SK-N-MC (cell line): ENCODE results near the gene MPO.

Experiments used
- DNase-seq: peaks from one replicate; pipeline ENCODE4 v3.0.0-alpha.2; 2011; ENCODE audit warnings: low read depth, low spot score
- H3K27ac ChIP-seq: fragments of 200-600 bp; sonication (generic); 2 replicates; pipeline ENCODE4 v1.5.1; 2016; ENCODE audit warnings: mixed run types
- H3K36me3 ChIP-seq: fragments of 200-600 bp; sonication (generic); 2 replicates; pipeline ENCODE4 v1.6.1; 2017; ENCODE audit warnings: antibody characterized with exemption, low read length, mixed read lengths; ENCODE audit not compliant: insufficient read depth
- H3K4me3 ChIP-seq: fragments of 200-600 bp; sonication (generic); 2 replicates; pipeline ENCODE4 v1.5.1; 2016
- H3K9ac ChIP-seq: fragments of 200-600 bp; sonication (generic); 2 replicates; pipeline ENCODE4 v1.8.0; 2017; ENCODE audit warnings: mixed run types, mixed read lengths; ENCODE audit not compliant: insufficient read length
- H3K9me3 ChIP-seq: fragments of 200-600 bp; sonication (generic); 2 replicates; pipeline ENCODE4 v1.6.1; 2017; ENCODE audit warnings: low read depth, mild to moderate bottlenecking, antibody characterized with exemption, low read length, moderate library complexity, mixed read lengths
- EZH2 ChIP-seq: fragments of 200-600 bp; sonication (generic); IDR thresholded peaks from one replicate; pipeline ENCODE4 v1.6.1; 2017; ENCODE audit warnings: antibody characterized with exemption
- FOXP2 ChIP-seq: optimal IDR thresholded peaks from 2 replicates; pipeline ENCODE3; 2011; ENCODE audit warnings: mild to moderate bottlenecking, moderate library complexity; ENCODE audit not compliant: insufficient read depth; ENCODE audit errors: extremely low read length, control extremely low read depth
- POLR2AphosphoS5 ChIP-seq: IDR thresholded peaks from 2 replicates; pipeline ENCODE4 v1.6.1; 2012; ENCODE audit warnings: mild to moderate bottlenecking, low read depth, low read length, borderline replicate concordance

The MPO gene

DNA sequence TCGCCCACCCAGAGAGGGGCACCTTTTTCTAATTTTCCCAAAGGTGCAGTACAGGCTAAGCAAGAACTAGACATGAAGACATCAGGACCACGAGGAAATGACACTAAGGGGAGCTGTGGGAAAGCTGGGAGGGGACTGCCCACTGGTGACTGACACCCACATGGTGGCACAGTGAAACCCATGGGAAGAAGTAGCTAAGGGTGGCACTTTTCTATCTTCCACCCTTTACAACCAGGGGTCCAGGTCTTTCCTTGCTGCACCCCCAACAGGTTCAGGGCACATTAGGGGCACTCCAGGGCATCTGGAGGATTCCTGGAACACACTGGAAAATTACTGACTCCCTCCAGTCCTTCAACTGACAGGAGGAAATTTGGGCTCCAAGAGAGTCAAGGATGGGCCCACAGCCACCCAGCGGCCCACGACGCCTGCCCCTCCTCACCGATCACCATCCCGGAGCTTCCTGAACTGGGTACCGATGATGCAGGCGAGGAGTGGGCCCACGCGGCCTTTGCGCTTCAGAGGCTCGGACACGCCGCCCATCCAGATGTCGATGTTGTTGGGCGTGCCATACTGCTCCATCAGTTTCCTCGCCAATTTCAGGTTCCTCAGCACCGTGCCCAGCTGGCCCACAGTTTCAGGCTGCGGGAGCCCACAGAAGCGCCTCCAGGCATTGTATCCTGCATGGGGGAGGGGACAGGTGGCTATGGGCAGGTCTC, 9.4 kb downstream of the MPO start:
- H3K27ac ChIP-seq, result no peak overlapping the region
- H3K36me3 ChIP-seq, result no peaks in the 10 kb centered on the region
- no peak overlapping the region for H3K4me3 ChIP-seq
- H3K9ac ChIP-seq, result no peak overlapping the region
- no peaks in the 10 kb centered on the region for H3K9me3 ChIP-seq
- no peak for TF ChIP-seq FOXP2
- TF ChIP-seq EZH2, result no peak
- TF ChIP-seq POLR2AphosphoS5, result no peak
- no peak for DNase-seq

DNA sequence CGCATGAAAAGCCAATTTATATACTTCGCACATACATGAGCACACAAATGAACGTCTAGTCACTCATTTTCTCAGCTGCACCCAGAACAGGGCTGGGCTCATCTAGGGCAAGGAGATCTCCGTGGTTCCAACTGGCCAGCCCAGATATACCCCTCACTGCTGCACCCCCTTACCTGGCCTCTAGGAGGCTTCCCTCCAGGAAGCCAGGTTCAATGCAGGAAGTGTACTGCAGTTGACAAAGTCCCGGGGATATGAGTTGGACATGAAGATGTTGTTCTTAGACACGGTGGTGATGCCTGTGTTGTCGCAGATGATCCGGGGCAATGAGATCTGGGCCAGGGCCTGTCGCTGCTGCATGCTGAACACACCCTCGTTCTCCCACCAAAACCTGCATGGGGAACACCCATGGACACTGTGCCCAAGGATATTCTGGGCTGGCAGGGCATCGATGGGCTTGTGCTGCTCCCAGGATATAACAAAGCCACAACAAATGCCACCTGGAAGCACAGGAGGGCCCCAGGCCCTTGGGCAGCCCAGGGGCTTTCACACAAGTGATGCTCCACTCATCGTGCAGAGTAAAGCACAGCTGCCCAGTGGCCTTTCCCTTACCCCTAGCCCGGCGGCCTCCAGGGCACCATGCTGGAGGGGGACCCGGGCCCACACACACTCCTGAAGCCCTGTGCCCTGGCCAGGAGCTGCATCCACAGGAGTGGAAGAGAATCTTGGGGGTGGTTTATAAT, 10.1 kb downstream of the MPO start:
- no peak overlapping the region for H3K9ac ChIP-seq
- TF ChIP-seq FOXP2, result no peak
- TF ChIP-seq POLR2AphosphoS5, result no peak
- no peak overlapping the region for H3K27ac ChIP-seq
- no peaks in the 10 kb centered on the region for H3K9me3 ChIP-seq
- H3K36me3 ChIP-seq, result no peaks in the 10 kb centered on the region
- DNase-seq, result no peak
- H3K4me3 ChIP-seq, result no peak overlapping the region

DNA sequence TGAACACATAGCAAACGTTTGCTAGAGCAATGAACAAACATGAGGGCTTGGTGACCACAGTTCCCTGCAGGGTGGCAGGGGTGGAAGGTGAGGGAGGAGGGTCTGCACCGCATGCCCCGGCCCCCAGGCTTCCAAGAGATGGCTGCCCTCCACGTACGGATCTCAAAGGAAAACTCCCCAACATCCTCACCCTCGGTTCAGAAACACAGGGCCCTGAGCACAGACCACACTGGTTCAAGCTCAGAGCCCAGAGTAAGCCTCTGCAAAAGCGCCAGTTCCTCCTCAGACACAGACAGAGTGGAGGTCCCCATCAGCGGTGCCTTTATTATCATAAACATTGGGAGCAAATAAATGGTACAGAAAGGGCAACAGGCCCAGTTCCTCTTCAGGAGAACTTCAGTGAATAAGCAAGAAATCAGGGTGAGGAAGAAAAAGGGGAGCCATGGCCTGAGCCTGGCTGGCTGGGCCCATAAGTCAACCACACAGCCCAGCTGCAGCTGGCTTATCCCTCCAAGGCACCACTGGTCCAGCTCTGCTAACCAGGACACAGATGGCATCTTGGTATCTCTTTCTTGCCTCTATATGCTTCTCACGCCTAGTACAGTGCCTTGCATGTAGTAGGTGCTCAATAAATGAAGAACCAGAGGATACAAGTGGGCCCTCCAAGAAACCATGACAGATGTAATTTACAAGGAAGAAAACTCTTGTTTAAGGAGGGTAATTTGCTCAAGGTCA, 11.0 kb downstream of the MPO start:
- H3K27ac ChIP-seq, result no peak overlapping the region
- TF ChIP-seq FOXP2, result no peak
- no peak for TF ChIP-seq EZH2
- TF ChIP-seq POLR2AphosphoS5, result no peak
- H3K9ac ChIP-seq, result no peak overlapping the region

DNA sequence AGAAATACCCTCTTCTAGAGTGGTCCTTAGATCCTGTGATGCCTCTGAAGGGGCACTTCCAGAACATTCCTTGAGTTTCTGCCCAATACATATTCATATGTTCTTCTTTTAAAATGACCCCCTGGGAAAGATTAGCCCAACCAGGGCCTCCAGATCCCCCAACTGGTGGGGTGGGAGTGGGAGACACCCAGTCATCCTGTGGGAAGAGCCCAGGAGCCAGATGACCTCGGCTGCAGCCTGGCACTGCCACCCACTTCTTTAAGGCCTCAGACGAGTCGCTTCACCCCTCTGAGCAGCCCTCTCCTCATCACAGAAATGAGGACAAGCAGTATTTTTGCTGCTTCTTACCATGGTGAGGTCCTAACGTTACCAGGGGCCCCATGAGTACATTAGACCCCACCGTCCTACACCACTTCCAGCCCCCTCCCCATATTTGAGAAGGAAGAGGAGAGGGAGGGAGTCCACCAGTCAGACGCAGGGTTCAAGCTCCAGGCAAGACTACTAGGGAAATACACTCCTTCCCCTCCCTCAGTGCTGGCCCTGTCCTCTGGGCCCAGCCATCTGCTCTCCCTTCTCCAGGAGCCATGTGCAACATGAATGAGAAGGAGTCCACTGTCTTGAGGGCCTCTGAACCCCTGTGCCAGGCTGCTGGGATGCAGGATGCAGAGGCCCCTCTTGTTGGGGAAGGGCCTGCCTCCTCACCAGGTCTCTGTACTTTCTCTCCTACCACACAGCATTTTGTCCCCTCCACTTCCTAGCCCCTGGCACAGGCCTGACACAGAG, 11.8 kb downstream of the MPO start:
- no peaks in the 10 kb centered on the region for H3K9me3 ChIP-seq
- DNase-seq, result no peak
- H3K36me3 ChIP-seq, result no peaks in the 10 kb centered on the region
- H3K27ac ChIP-seq, result no peak overlapping the region
- H3K4me3 ChIP-seq, result no peak overlapping the region
- no peak overlapping the region for H3K9ac ChIP-seq
- TF ChIP-seq EZH2 (no peak), FOXP2 (no peak), POLR2AphosphoS5 (no peak)

More for the DNA sequence above, 11.0 kb downstream of the MPO start:
- Histone ChIP-seq H3K4me3 (no peak overlapping the region), H3K9me3 (no peaks in the 10 kb centered on the region), H3K36me3 (no peaks in the 10 kb centered on the region)
- no peak for DNase-seq

DNA sequence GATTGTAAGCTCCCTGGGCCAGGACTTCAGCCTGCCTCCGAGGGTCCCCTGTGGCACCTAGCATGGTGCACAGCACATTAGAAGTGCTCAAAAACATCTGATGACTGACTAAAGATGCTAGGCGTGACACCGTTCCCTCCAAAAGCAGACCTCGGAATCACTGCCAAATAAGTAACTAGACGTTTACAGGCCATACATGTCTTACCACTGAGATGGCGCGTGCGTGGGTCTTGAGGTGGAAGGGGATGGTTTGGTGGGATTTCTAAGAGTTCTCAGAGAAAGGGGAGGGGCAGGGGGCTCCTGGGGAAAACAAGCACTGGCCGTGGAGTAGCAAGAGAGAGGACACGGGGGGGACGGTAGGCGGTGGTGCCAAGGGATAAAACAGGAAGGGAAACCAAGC, 12.4 kb downstream of the MPO start:
- H3K9me3 ChIP-seq, result no peaks in the 10 kb centered on the region
- no peak overlapping the region for H3K4me3 ChIP-seq
- TF ChIP-seq POLR2AphosphoS5 (no peak), EZH2 (no peak), FOXP2 (no peak)
- no peak for DNase-seq
- H3K9ac ChIP-seq, result no peak overlapping the region
- H3K36me3 ChIP-seq, result no peaks in the 10 kb centered on the region
- H3K27ac ChIP-seq, result no peak overlapping the region

DNA sequence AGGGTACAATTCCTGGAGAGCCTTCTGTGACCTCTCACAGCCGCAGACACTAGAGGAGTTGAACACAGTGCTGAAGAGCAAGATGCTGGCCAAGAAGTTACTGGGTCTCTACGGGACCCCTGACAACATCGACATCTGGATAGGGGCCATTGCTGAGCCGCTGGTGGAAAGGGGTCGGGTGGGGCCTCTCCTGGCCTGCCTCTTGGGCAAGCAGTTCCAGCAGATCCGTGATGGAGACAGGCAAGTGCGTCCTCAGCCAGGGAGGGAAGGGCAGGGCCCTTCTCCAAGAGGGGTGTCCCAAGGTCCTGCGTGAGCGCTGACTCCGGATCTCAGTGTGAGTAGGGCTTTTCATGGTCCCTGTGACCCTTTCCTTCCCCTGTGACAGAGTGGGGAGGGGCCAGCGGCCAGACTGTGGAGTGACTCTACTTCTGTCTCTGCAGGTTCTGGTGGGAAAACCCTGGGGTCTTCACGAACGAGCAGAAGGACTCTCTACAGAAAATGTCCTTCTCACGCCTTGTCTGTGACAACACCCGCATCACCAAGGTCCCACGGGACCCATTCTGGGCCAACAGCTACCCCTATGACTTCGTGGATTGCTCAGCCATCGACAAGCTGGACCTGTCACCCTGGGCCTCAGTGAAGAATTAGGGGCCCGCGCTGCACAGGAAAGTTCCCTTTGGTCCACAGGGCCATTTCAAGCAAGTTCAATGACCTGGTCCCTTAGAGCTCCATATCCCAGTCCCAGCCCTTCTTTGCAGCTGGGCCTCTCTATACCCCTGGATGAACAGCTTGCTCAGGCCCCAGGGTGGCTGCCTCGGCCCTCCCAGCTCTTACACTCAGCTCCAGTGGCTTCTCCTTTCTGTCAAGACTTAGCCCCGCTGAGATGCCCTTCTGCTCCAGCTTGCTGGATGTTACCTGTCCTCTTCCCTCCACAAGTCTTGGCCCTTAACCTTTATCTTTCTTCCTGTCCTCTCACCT, 13.1 kb downstream of the MPO start:
- H3K36me3 ChIP-seq, result no peaks in the 10 kb centered on the region
- DNase-seq, result no peak
- H3K27ac ChIP-seq, result no peak overlapping the region
- H3K9me3 ChIP-seq, result no peaks in the 10 kb centered on the region
- no peak overlapping the region for H3K9ac ChIP-seq
- TF ChIP-seq FOXP2, result no peak
- no peak for TF ChIP-seq POLR2AphosphoS5
- TF ChIP-seq EZH2, result no peak
- H3K4me3 ChIP-seq, result no peak overlapping the region
